ENCODE results near the gene APH1B.

APH1B gene

DNA sequence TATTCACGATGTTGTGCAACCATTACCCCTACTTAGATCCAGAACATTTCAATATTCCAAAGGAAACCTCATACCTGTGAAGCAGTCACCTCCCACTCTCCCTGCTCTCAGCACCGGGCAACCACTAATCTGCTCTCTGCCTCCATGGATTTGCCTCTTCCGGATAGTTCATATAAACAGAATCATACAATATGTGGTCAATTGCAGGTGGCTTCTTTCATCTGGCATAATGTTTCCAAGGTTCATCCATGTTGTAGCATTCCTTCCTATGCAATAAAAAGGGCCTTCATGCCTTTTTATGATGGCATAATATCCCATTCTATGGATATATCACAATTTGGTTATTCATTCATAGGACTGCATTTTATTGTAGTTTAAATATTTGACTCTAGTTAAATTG lies 80.3 kb downstream of the APH1B start:
- DNase-seq, result no peak

- no peak for DNase-seq
Observed at GRCh38 chr15:63358241-63359029, 81.0 kb downstream of the APH1B start.

Data from activated effector memory CD4-positive, alpha-beta T cell treated with Interleukin-2 at 50 U/mL for 16 hours (primary cell).